Testis (tissue), 2 donors: ENCODE measurements around the gene CLASP2.

Experiments used
- CTCF ChIP-seq, 3 experiments: fragments of 450-650 bp in 2 of 3; fragments of 200-600 bp in 1 of 3; sonication (generic) in 1 of 3; IDR thresholded peaks; one replicate each; pipeline ENCODE4 v1.5.1; 2016 to 2019; ENCODE audit warnings: antibody characterized with exemption in 3 of 3, mild to moderate bottlenecking in 2 of 3, moderate library complexity in 1 of 3
- POLR2A ChIP-seq: fragments of 450-650 bp; IDR thresholded peaks from one replicate; pipeline ENCODE4 v1.6.1; 2017; ENCODE audit warnings: antibody characterized with exemption, mild to moderate bottlenecking, moderate library complexity

GRCh38 chr3:33612607-33613006 is 105.4 kb downstream of the CLASP2 start:
- TF ChIP-seq CTCF (IDR thresholded peaks at IDR 0.05) (no peak), POLR2A (no peak)
